ENCODE data around the gene TRIL. TPM values are rescaled to one million over a fixed set of nuclear protein-coding genes. Genes with fewer than 3 reads are reported as not detected.

The TRIL gene
- total RNA-seq, 2 experiments from 2014 or later: not detected

DNA sequence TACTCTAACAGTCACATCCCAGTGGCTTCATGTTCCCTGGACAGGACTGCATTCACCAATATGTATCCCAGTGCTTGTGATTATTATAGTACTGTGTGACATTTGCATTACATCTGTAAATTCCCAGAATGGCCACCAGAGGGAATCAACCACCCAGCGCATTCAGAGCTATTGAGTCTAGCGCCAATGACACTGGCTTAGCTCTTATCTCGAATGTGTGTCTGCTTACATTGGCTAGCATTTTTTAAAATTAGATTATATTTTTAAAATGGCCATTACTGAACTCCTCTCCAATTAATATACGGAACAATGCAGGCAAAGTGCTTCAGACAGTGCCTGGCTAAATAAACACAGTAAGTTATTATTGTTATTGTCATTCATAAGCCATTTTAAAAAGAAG is 36.3 kb downstream of the TRIL start:
- TF ChIP-seq, protein P1, sequence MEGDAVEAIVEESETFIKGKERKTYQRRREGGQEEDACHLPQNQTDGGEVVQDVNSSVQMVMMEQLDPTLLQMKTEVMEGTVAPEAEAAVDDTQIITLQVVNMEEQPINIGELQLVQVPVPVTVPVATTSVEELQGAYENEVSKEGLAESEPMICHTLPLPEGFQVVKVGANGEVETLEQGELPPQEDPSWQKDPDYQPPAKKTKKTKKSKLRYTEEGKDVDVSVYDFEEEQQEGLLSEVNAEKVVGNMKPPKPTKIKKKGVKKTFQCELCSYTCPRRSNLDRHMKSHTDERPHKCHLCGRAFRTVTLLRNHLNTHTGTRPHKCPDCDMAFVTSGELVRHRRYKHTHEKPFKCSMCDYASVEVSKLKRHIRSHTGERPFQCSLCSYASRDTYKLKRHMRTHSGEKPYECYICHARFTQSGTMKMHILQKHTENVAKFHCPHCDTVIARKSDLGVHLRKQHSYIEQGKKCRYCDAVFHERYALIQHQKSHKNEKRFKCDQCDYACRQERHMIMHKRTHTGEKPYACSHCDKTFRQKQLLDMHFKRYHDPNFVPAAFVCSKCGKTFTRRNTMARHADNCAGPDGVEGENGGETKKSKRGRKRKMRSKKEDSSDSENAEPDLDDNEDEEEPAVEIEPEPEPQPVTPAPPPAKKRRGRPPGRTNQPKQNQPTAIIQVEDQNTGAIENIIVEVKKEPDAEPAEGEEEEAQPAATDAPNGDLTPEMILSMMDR (conservative IDR thresholded peaks at IDR 0.05; ENCODE audit: low read length): peak; percentile 84
- TF ChIP-seq EZH2phosphoT487 (IDR thresholded peaks at IDR 0.05; ENCODE audit: borderline replicate concordance, low read depth, low read length): no peak
- no peak overlapping the region for H2AFZ ChIP-seq (ENCODE audit: low read length)
- CTCF ChIA-PET (ENCODE audit: unreplicated experiment): no interaction called here

GRCh38 chr7:28920424-28920823 is 37.7 kb downstream of the TRIL start:
- H4K20me1 ChIP-seq (ENCODE audit: insufficient read depth, low read length): no peaks in the 10 kb centered on the region
- H3K27ac ChIP-seq (ENCODE audit: low read depth, low read length, poor library complexity, severe bottlenecking): no peak overlapping the region
- no peaks in the 10 kb centered on the region for H3K4me1 ChIP-seq (ENCODE audit: insufficient read depth, low read length, poor library complexity, severe bottlenecking)
- intact Hi-C loops (cut with micrococcal nuclease; ENCODE audit: unreplicated experiment): no loop called here
- H3K79me2 ChIP-seq (ENCODE audit: insufficient read depth, low read depth, low read length): no peaks in the 10 kb centered on the region
- CTCF ChIA-PET (ENCODE audit: unreplicated experiment): no interaction called here
- DNase-seq (ENCODE audit: low spot score): no peak
- TF ChIP-seq, protein P1 (conservative IDR thresholded peaks at IDR 0.05; ENCODE audit: low read length): no peak
- no peak for TF ChIP-seq EZH2phosphoT487 (IDR thresholded peaks at IDR 0.05; ENCODE audit: borderline replicate concordance, low read depth, low read length)
- no TSS peak for BruUV-seq (replicated peaks)
- no peaks in the 10 kb centered on the region for H3K9me3 ChIP-seq (ENCODE audit: low read length)
- POLR2A ChIA-PET: no interaction called here
- no peak overlapping the region for H3K4me2 ChIP-seq (ENCODE audit: low read length)
- H3K4me3 ChIP-seq (ENCODE audit: low read depth, low read length, poor library complexity, severe bottlenecking): no peak overlapping the region
- no peak overlapping the region for H2AFZ ChIP-seq (ENCODE audit: low read length)
- H3K36me3 ChIP-seq (ENCODE audit: insufficient read depth, low read length): no peaks in the 10 kb centered on the region
- no peaks in the 10 kb centered on the region for H3K9me2 ChIP-seq (ENCODE audit: insufficient read depth, low read length)

More for the DNA sequence above, 36.3 kb downstream of the TRIL start:
- no peaks in the 10 kb centered on the region for H3K4me1 ChIP-seq (ENCODE audit: insufficient read depth, low read length, poor library complexity, severe bottlenecking)
- DNase-seq (ENCODE audit: low spot score): peak; percentile 55
- intact Hi-C loops (cut with micrococcal nuclease; ENCODE audit: unreplicated experiment): loop anchor here (1.0 kb wide), 2 partner anchors 180 to 486 kb away; no protein-coding TSS in a partner anchor
- H3K36me3 ChIP-seq (ENCODE audit: insufficient read depth, low read length): no peaks in the 10 kb centered on the region
- POLR2A ChIA-PET: no interaction called here
- H3K4me3 ChIP-seq (ENCODE audit: low read depth, low read length, poor library complexity, severe bottlenecking): no peak overlapping the region
- no peak overlapping the region for H3K27ac ChIP-seq (ENCODE audit: low read depth, low read length, poor library complexity, severe bottlenecking)
- no peaks in the 10 kb centered on the region for H4K20me1 ChIP-seq (ENCODE audit: insufficient read depth, low read length)
- no TSS peak for BruUV-seq (replicated peaks)
- H3K79me2 ChIP-seq (ENCODE audit: insufficient read depth, low read depth, low read length): no peaks in the 10 kb centered on the region
- H3K9me3 ChIP-seq (ENCODE audit: low read length): no peaks in the 10 kb centered on the region
- no peak overlapping the region for H3K4me2 ChIP-seq (ENCODE audit: low read length)
- H3K9me2 ChIP-seq (ENCODE audit: insufficient read depth, low read length): no peaks in the 10 kb centered on the region

DNA sequence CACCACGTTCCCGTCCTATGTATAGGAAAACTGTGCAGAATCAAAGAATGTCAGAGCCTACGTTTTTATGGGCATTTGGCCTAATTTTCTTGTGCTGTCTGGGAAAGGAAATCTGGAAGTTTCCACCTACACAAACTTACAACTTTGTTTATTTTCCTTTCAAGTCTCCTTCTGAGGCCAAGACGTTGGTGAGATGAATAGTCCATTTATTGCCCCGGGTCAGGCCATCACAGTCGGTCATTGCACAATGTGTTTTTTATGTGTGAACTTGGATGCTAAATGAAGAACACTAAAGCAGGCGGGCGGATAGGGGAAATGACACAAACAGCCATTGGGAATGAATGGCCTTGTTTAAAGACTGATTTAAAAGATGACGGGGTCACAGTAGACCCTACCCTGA is 38.6 kb downstream of the TRIL start:
- Histone ChIP-seq H3K4me3 (ENCODE audit: low read depth, low read length, poor library complexity, severe bottlenecking) (no peak overlapping the region), H3K36me3 (ENCODE audit: insufficient read depth, low read length) (no peaks in the 10 kb centered on the region), H3K9me2 (ENCODE audit: insufficient read depth, low read length) (no peaks in the 10 kb centered on the region), H3K4me2 (ENCODE audit: low read length) (no peak overlapping the region), H3K9me3 (ENCODE audit: low read length) (no peaks in the 10 kb centered on the region), H3K27ac (ENCODE audit: low read depth, low read length, poor library complexity, severe bottlenecking) (no peak overlapping the region), H4K20me1 (ENCODE audit: insufficient read depth, low read length) (no peaks in the 10 kb centered on the region), H2AFZ (ENCODE audit: low read length) (no peak overlapping the region), H3K79me2 (ENCODE audit: insufficient read depth, low read depth, low read length) (no peaks in the 10 kb centered on the region), H3K4me1 (ENCODE audit: insufficient read depth, low read length, poor library complexity, severe bottlenecking) (no peaks in the 10 kb centered on the region)
- intact Hi-C loops (cut with micrococcal nuclease; ENCODE audit: unreplicated experiment): no loop called here
- BruUV-seq (replicated peaks): no TSS peak
- DNase-seq (ENCODE audit: low spot score): no peak
- ChIA-PET CTCF (ENCODE audit: unreplicated experiment) (no interaction called here), POLR2A (no interaction called here)
- TF ChIP-seq, protein P1 (conservative IDR thresholded peaks at IDR 0.05; ENCODE audit: low read length): no peak
- TF ChIP-seq EZH2phosphoT487 (IDR thresholded peaks at IDR 0.05; ENCODE audit: borderline replicate concordance, low read depth, low read length): no peak
